HG03571 (cell line): ENCODE measurements around the gene ABLIM2.
"Not testable (repeated sequence)": the region's sequence is repeated elsewhere in the genome, so short reads cannot be mapped to it uniquely, and the experiment has no call there.

Experiments used
- ATAC-seq: cut with Tn5 transposase; IDR thresholded peaks from one replicate; pipeline ENCODE4 v1.9.1; 2021; ENCODE audit not compliant: unreplicated experiment

The ABLIM2 gene

GRCh38 chr4:7918981-7919380 lies 239.6 kb downstream of the ABLIM2 start:
- ATAC-seq: no peak

GRCh38 chr4:7918187-7918586 lies 240.4 kb downstream of the ABLIM2 start:
- ATAC-seq: not testable (repeated sequence)

- ATAC-seq: no peak
Observed at GRCh38 chr4:7917669-7918068, 240.9 kb downstream of the ABLIM2 start.

GRCh38 chr4:7915875-7916242 lies 242.8 kb downstream of the ABLIM2 start:
- ATAC-seq: no peak
